H1 (cell line): ENCODE results near the gene RAB3IL1. TPM values are rescaled to one million over a fixed set of nuclear protein-coding genes. Genes with fewer than 3 reads are reported as not detected.

Experiments used
- CTCF ChIA-PET: fragments of 300-600 bp; sonication (Branson Sonifier 250); formaldehyde crosslinking; loops from one replicate; lab custom pipeline; 2021; ENCODE audit not compliant: partially characterized antibody; lab: Charles Lee
- POLR2A ChIA-PET: fragments of 300-600 bp; sonication (Branson Sonifier 250); formaldehyde crosslinking; loops from one replicate; lab custom pipeline; 2021; ENCODE audit warnings: inconsistent platforms; ENCODE audit not compliant: partially characterized antibody; lab: Charles Lee
- DNase-seq, 2 experiments: peaks; one replicate each; pipeline versions ENCODE4 v3.0.0 to v3.0.0-alpha.2; 2010 to 2022; ENCODE audit warnings: low spot score in 2 of 2, low read depth in 1 of 2, mixed read lengths in 1 of 2
- FAIRE-seq: peaks from 2 replicates; lab custom pipeline; 2011; peaks lifted over from hg19 to GRCh38; lab: Jason Lieb, UNC
- H2AFZ ChIP-seq: 2 replicates; pipeline ENCODE4 v1.8.1; 2012; ENCODE audit warnings: low read length, inconsistent platforms
- H2AK5ac ChIP-seq: 2 replicates; pipeline ENCODE4 v1.6.1; 2013; ENCODE audit warnings: low read depth, low read length
- H2BK120ac ChIP-seq: replicated peaks from 2 replicates; pipeline ENCODE3; 2013; ENCODE audit warnings: low read depth, low read length, inconsistent platforms
- H2BK12ac ChIP-seq: 2 replicates; pipeline ENCODE4 v1.6.1; 2013; ENCODE audit warnings: low read depth, low read length
- H2BK15ac ChIP-seq: 2 replicates; pipeline ENCODE4 v1.6.1; 2013; ENCODE audit warnings: low read length
- H2BK20ac ChIP-seq: 2 replicates; pipeline ENCODE4 v1.6.1; 2013; ENCODE audit warnings: low read length
- H2BK5ac ChIP-seq: 2 replicates; pipeline ENCODE4 v1.6.1; 2013; ENCODE audit warnings: low read depth, low read length
- H3K14ac ChIP-seq: 2 replicates; pipeline ENCODE4 v1.6.1; 2013; ENCODE audit warnings: inconsistent platforms; ENCODE audit not compliant: insufficient read length
- H3K18ac ChIP-seq: 2 replicates; pipeline ENCODE4 v1.6.1; 2013; ENCODE audit warnings: low read length; ENCODE audit errors: extremely low read depth
- H3K23ac ChIP-seq: 2 replicates; pipeline ENCODE4 v1.6.1; 2013; ENCODE audit warnings: inconsistent platforms; ENCODE audit not compliant: insufficient read length
- H3K23me2 ChIP-seq: 2 replicates; pipeline ENCODE4 v1.6.1; 2013; ENCODE audit warnings: low read depth, low read length
- H3K27ac ChIP-seq: 2 replicates; pipeline ENCODE4 v1.6.1; 2011; ENCODE audit warnings: low read depth, low read length, inconsistent platforms
- H3K27me3 ChIP-seq, 4 experiments: replicated peaks in 1 of 4; 1 replicate in 1 of 4; 2 replicates in 3 of 4; pipeline versions ENCODE4 v1.6.1 to v1.8.1; 2011 to 2013; ENCODE audit warnings: low read length in 3 of 4, mild to moderate bottlenecking in 3 of 4, inconsistent platforms in 2 of 4, mixed read lengths in 2 of 4, moderate library complexity in 1 of 4; ENCODE audit not compliant: control insufficient read depth in 3 of 4, insufficient read depth in 3 of 4; ENCODE audit errors: extremely low read depth in 1 of 4
- H3K36me3 ChIP-seq, 4 experiments: 2 replicates each; pipeline versions ENCODE4 v1.6.1 to v1.8.1; 2011 to 2013; ENCODE audit warnings: mild to moderate bottlenecking in 4 of 4, low read length in 3 of 4, moderate library complexity in 2 of 4, control low read depth in 1 of 4, inconsistent platforms in 1 of 4; ENCODE audit not compliant: insufficient read depth in 4 of 4, control insufficient read depth in 2 of 4
- H3K4ac ChIP-seq: replicated peaks from 2 replicates; pipeline ENCODE3; 2013; ENCODE audit warnings: low read length, low read depth, mixed read lengths, inconsistent platforms; ENCODE audit not compliant: insufficient read length
- H3K4me1 ChIP-seq, 4 experiments: replicated peaks in 1 of 4; 1 replicate in 1 of 4; 2 replicates in 3 of 4; pipeline versions ENCODE4 v1.6.1 to v1.8.1; 2011 to 2013; ENCODE audit warnings: low read length in 3 of 4, inconsistent platforms in 2 of 4, mixed read lengths in 1 of 4; ENCODE audit not compliant: insufficient read depth in 4 of 4, control insufficient read depth in 3 of 4
- H3K4me2 ChIP-seq, 2 experiments: 2 replicates each; pipeline versions ENCODE4 v1.6.1 to v1.8.1; 2011 to 2013; ENCODE audit warnings: low read depth in 2 of 2, low read length in 2 of 2, control low read depth in 1 of 2, inconsistent platforms in 1 of 2, mild to moderate bottlenecking in 1 of 2; ENCODE audit not compliant: insufficient read depth in 1 of 2
- H3K4me3 ChIP-seq, 4 experiments: fragments of 200-600, 300-600 bp in 1 of 4; sonication (generic), shearing (Covaris generic), sonication (Bioruptor Twin) in 1 of 4; 2 replicates each; pipeline versions ENCODE4 v1.5.1 to v1.8.1; 2011 to 2016; ENCODE audit warnings: low read length in 4 of 4, low read depth in 3 of 4, control low read depth in 2 of 4, inconsistent platforms in 2 of 4, mild to moderate bottlenecking in 2 of 4, mixed read lengths in 1 of 4, moderate library complexity in 1 of 4; ENCODE audit not compliant: insufficient read depth in 2 of 4; ENCODE audit errors: extremely low read depth in 1 of 4
- H3K56ac ChIP-seq: replicated peaks from 2 replicates; pipeline ENCODE3; 2013; ENCODE audit warnings: low read depth, mild to moderate bottlenecking, mixed read lengths, low read length, inconsistent platforms; ENCODE audit not compliant: insufficient read length
- H3K79me1 ChIP-seq: 2 replicates; pipeline ENCODE4 v1.6.1; 2013; ENCODE audit warnings: low read depth, low read length, control low read depth
- H3K79me2 ChIP-seq, 2 experiments: 2 replicates each; pipeline versions ENCODE4 v1.6.1 to v1.8.1; 2012 to 2013; ENCODE audit warnings: low read length in 2 of 2, mild to moderate bottlenecking in 2 of 2, inconsistent platforms in 1 of 2; ENCODE audit not compliant: insufficient read depth in 2 of 2, control insufficient read depth in 1 of 2
- H3K9ac ChIP-seq, 4 experiments: replicated peaks in 1 of 4; 1 replicate in 1 of 4; 2 replicates in 3 of 4; pipeline versions ENCODE4 v1.6.1 to v1.8.1; 2011 to 2013; ENCODE audit warnings: low read depth in 3 of 4, low read length in 3 of 4, control low read depth in 2 of 4, mild to moderate bottlenecking in 2 of 4, moderate library complexity in 2 of 4, inconsistent platforms in 1 of 4; ENCODE audit errors: extremely low read depth in 1 of 4
- H3K9me3 ChIP-seq, 2 experiments: 2 replicates each; pipeline versions ENCODE4 v1.6.1 to v1.8.1; 2012 to 2013; ENCODE audit warnings: mild to moderate bottlenecking in 2 of 2, moderate library complexity in 2 of 2, control low read depth in 1 of 2, inconsistent platforms in 1 of 2, low read depth in 1 of 2, low read length in 1 of 2, mixed read lengths in 1 of 2; ENCODE audit not compliant: insufficient read depth in 2 of 2
- H4K20me1 ChIP-seq, 2 experiments: replicated peaks in 1 of 2; 2 replicates each; pipeline versions ENCODE3 to v1.8.1; 2011 to 2013; ENCODE audit warnings: inconsistent platforms in 2 of 2, low read length in 2 of 2, mild to moderate bottlenecking in 1 of 2; ENCODE audit not compliant: insufficient read depth in 2 of 2, control insufficient read depth in 1 of 2
- H4K5ac ChIP-seq: 2 replicates; pipeline ENCODE4 v1.6.1; 2013; ENCODE audit warnings: low read length, low read depth, mixed read lengths, inconsistent platforms; ENCODE audit not compliant: insufficient read length
- H4K8ac ChIP-seq: 2 replicates; pipeline ENCODE4 v1.8.0; 2013; ENCODE audit warnings: mild to moderate bottlenecking, moderate library complexity, low read length, inconsistent platforms; ENCODE audit not compliant: insufficient read depth; ENCODE audit errors: extremely low read depth
- H4K91ac ChIP-seq: replicated peaks from 2 replicates; pipeline ENCODE3; 2013; ENCODE audit warnings: low read length, mixed read lengths, inconsistent platforms; ENCODE audit not compliant: insufficient read length
- SP4 ChIP-seq: IDR thresholded peaks from 2 replicates; pipeline ENCODE4 v1.6.1; 2012; ENCODE audit warnings: low read length, inconsistent platforms
- TCF12 ChIP-seq: IDR thresholded peaks from 2 replicates; pipeline ENCODE4 v1.6.1; 2011; ENCODE audit warnings: low read depth, mild to moderate bottlenecking, low read length
- WGBS, 2 experiments: shearing (Covaris generic) in 1 of 2; methylation state at CpG; one replicate each; pipeline versions ENCODE4 v1.1.6 to v1.1.7; 2013 to 2015; ENCODE audit warnings: low lambda C conversion rate in 2 of 2, mixed read lengths in 2 of 2, inconsistent platforms in 1 of 2, low coverage in 1 of 2, missing lambda C conversion rate in 1 of 2; ENCODE audit not compliant: insufficient replicate concordance in 2 of 2, insufficient coverage in 1 of 2, insufficient read length in 1 of 2; ENCODE audit errors: extremely low coverage in 1 of 2, missing lambda C conversion rate in 1 of 2; 5-methylcytosine and 5-hydroxymethylcytosine counted together
- polyA plus RNA-seq, 7 experiments: library from polyadenylated mRNA; depleted of rRNA in 3 of 7; stranded (reverse) in 5 of 7; unstranded in 2 of 7; fragments of >200 nt in 5 of 7; fragments of 200-250 nt in 2 of 7; gene quantifications; 1 replicate in 5 of 7; 2 replicates in 1 of 7; 4 replicates in 1 of 7; pipeline versions ENCODE4 v1.2.1 to v1.2.3, GENCODE V29; 2011 to 2013; ENCODE audit warnings: missing spikeins in 2 of 7, mixed read lengths in 2 of 7
- total RNA-seq: library from RNA; stranded (reverse); fragmentation: NEBNext Ultra II Directional; extraction: Animal tissue kit (Norgen Biotek cat#: 25700); gene quantifications from 2 replicates; pipeline ENCODE4 v1.2.1, GENCODE V29; 2021

Gene RAB3IL1
- total and polyA plus RNA-seq, 2 of the 8 experiments (the other 6 are each of a cell fraction or from before 2014, with no cell fraction given), result 6.8 to 7.9 TPM

DNA sequence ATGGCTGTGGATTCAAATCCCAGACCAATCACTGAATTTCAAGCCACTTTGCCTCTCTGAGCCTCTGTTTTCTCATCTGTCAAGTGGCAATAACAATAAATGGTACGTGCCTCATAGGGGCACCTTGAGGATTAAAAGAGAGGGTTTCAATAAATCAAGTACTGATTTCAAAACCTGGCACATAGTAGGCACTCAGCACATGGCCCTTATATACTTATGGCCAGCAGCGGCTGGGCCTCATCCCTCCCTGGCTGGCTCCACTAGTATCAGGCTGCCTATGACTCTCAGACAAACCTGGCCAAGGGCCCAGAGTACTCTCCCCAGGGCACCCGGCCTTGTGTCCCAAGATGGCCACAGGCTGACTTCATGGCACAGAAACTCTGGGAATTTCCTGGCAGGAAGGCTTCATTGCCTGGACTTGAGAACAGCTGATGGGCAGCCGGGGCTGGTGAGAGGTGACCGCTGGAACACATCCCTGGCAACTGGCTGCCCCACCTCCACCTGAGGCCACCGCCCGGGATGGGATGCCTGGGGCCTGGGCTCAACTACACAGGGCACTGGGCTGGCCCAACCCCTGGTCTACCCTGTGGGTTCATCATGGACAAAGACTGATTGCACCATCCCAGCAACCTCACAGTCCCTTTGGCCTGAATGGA, 29.4 kb downstream of the RAB3IL1 start:
- Histone ChIP-seq H2BK20ac (no peak overlapping the region), H2BK15ac (no peak overlapping the region), H3K27me3 (no peaks in the 10 kb centered on the region), H3K9ac (no peak overlapping the region), H3K27ac (no peak overlapping the region), H3K4me1 (peaks cover 0 to 17% (median 10%) of the 10 kb centered on the region in 4 experiments; a peak in 6 of 7 replicates), H2AK5ac (no peak overlapping the region), H3K23me2 (peaks cover 8% of the 10 kb centered on the region; the same call in 1 of the 2 replicates), H3K4me3 (no peak overlapping the region), H3K79me2 (peaks cover 0 to 2% of the 10 kb centered on the region in 2 experiments; a peak in 1 of 4 replicates), H2AFZ (no peak overlapping the region), H4K8ac (no peak overlapping the region), H3K56ac (no peak overlapping the region), H2BK12ac (no peak overlapping the region), H4K5ac (no peak overlapping the region), H3K23ac (no peak overlapping the region), H2BK5ac (no peak overlapping the region; the same call in 1 of the 2 replicates), H3K36me3 (no peaks in the 10 kb centered on the region), H3K4me2 (no peak overlapping the region), H4K20me1 (peaks cover 2 to 9% of the 10 kb centered on the region in 2 experiments), H3K18ac (no peak overlapping the region), H3K14ac (no peak overlapping the region), H4K91ac (no peak overlapping the region), H3K4ac (no peak overlapping the region), H2BK120ac (no peak overlapping the region), H3K79me1 (no peaks in the 10 kb centered on the region; the same call in 1 of the 2 replicates), H3K9me3 (no peaks in the 10 kb centered on the region)
- ChIA-PET POLR2A (interaction anchor here (1.1 to 1.4 kb wide), 2 partner anchors 10 to 14 kb away, joined by 3 to 4 read pairs; no protein-coding TSS in a partner anchor), CTCF (interaction anchor here (1.4 to 23.2 kb wide), 6 partner anchors 9 to 227 kb away, joined by 4 to 658 read pairs (median 24); partner anchors contain the start of gene BEST1)
- TF ChIP-seq TCF12, result no peak
- TF ChIP-seq SP4, result no peak
- 96% methylated on average over 7 of the region's 7 CpGs; no CpG with 5 or more reads in 1 of the 2 experiments for WGBS, 2 experiments
- DNase-seq (no peak), FAIRE-seq (no peak)
